Measurements from ENCODE around the gene CRLF1. TPM values are rescaled to one million over a fixed set of nuclear protein-coding genes. Genes with fewer than 3 reads are reported as not detected.

Gene CRLF1
- total RNA-seq, 1 donor from 2014 or later, result 20.0 TPM

- DNase-seq, result no peak
Measured at GRCh38 chr19:18559685-18560084, 46.9 kb downstream of the CRLF1 start.

DNA sequence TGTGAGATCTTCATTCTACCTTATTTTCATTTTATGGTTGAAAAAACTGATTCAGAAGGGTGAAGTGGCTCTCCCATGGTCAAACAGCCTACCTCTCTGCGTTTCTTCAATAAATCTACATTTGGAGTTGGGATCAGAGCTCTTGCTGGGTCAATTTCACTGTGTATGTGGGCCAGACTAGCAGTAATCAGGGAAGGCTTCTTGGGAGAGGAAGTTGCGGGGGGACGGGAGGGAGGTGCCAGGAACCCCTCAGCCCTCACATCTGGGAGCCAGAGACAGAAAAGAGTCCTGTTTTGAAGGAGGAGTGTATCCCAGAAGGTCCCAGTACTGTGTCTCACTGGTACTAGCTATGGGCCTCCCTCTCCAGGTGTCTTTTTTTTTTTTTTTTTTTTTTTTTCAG is 48.0 kb downstream of the CRLF1 start:
- intact Hi-C loops (cut with micrococcal nuclease), result no loop called here

More at GRCh38 chr19:18559685-18560084, 46.9 kb downstream of the CRLF1 start:
- peaks cover 26% of the 10 kb centered on the region for H3K36me3 ChIP-seq
- peaks cover 38% of the 10 kb centered on the region for H3K4me1 ChIP-seq
- TF ChIP-seq, protein P1, sequence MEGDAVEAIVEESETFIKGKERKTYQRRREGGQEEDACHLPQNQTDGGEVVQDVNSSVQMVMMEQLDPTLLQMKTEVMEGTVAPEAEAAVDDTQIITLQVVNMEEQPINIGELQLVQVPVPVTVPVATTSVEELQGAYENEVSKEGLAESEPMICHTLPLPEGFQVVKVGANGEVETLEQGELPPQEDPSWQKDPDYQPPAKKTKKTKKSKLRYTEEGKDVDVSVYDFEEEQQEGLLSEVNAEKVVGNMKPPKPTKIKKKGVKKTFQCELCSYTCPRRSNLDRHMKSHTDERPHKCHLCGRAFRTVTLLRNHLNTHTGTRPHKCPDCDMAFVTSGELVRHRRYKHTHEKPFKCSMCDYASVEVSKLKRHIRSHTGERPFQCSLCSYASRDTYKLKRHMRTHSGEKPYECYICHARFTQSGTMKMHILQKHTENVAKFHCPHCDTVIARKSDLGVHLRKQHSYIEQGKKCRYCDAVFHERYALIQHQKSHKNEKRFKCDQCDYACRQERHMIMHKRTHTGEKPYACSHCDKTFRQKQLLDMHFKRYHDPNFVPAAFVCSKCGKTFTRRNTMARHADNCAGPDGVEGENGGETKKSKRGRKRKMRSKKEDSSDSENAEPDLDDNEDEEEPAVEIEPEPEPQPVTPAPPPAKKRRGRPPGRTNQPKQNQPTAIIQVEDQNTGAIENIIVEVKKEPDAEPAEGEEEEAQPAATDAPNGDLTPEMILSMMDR (IDR thresholded peaks at IDR 0.05; ENCODE audit: borderline replicate concordance), result no peak
- intact Hi-C loops (cut with micrococcal nuclease), result no loop called here
- H3K27ac ChIP-seq (replicated peaks), result no peak overlapping the region
- H3K27me3 ChIP-seq (ENCODE audit: low read depth), result no peaks in the 10 kb centered on the region
- H3K4me3 ChIP-seq, result no peak overlapping the region
- H3K9me3 ChIP-seq (replicated peaks), result no peaks in the 10 kb centered on the region

DNA sequence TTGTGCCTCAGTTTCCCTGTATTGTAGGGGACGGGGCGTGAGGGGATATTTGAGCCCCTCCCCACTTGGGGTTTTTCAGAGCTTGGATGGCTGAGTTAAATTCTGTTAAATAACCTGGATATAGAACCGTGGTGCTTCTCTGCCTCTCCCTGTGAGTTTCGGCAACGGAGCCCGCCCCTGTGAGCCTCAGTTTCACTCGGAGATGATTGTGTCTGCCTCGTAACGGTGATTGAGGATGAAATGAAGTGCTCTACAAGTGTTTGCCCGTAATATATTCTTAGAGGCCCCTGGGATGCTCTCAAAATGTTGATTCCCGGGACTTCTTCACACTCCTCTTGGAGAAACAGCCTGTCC is 48.4 kb downstream of the CRLF1 start:
- Histone ChIP-seq H3K4me1 (peaks cover 38% of the 10 kb centered on the region), H3K4me3 (peak overlapping the region; percentile 96), H3K36me3 (peaks cover 11% of the 10 kb centered on the region), H3K27ac (replicated peaks) (peak overlapping the region; percentile 96), H3K27me3 (ENCODE audit: low read depth) (no peaks in the 10 kb centered on the region), H3K9me3 (replicated peaks) (no peaks in the 10 kb centered on the region)
- intact Hi-C loops (cut with micrococcal nuclease), result no loop called here
- TF ChIP-seq, protein P1 (IDR thresholded peaks at IDR 0.05; ENCODE audit: borderline replicate concordance), result no peak
- DNase-seq, result no peak

More for the DNA sequence above, 48.0 kb downstream of the CRLF1 start:
- Histone ChIP-seq H3K4me3 (peak overlapping the region; percentile 96), H3K36me3 (peaks cover 16% of the 10 kb centered on the region), H3K27me3 (ENCODE audit: low read depth) (no peaks in the 10 kb centered on the region), H3K27ac (replicated peaks) (peak overlapping the region; percentile 96), H3K4me1 (peaks cover 38% of the 10 kb centered on the region), H3K9me3 (replicated peaks) (no peaks in the 10 kb centered on the region)
- TF ChIP-seq, protein P1 (IDR thresholded peaks at IDR 0.05; ENCODE audit: borderline replicate concordance), result no peak
- no peak for DNase-seq

- intact Hi-C loops (cut with micrococcal nuclease), result no loop called here
- H3K27ac ChIP-seq (replicated peaks), result peak within 1 kb of the TSS; percentile 96
- peak; percentile 99 for DNase-seq
- no peaks in the 10 kb centered on the region for H3K27me3 ChIP-seq (ENCODE audit: low read depth)
- H3K4me3 ChIP-seq, result peak within 1 kb of the TSS; percentile 96
- TF ChIP-seq, protein P1 (IDR thresholded peaks at IDR 0.05; ENCODE audit: borderline replicate concordance), result no peak
- peaks cover 6% of the 10 kb centered on the region for H3K36me3 ChIP-seq
- H3K9me3 ChIP-seq (replicated peaks), result no peaks in the 10 kb centered on the region
- H3K4me1 ChIP-seq, result peaks cover 36% of the 10 kb centered on the region
Measured at GRCh38 chr19:18557411-18558201, 49.0 kb downstream of the CRLF1 start, which contains the start of gene KXD1. KXD1 (plus strand) TSS chr19:18557870; CDS start chr19:18562057, 4,187 bp downstream.

DNA sequence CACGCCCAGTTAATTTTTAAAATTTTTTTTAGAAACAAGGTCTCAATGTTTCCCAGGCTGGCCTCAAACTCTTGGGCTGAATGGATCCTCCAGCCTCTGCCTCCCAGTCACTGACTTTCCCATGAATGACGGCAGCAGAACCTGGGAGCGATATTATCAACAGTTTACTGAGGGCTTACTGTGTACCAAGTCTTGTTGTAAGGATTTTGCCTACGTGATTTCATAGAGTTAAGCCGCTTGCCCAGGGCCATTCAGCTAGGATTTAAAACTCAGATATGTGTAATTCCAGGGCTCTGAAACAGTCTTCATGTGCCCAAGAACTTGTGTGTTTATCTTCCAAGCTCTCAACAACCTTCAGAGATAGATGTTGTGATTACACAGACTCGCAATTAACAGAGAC is 55.0 kb downstream of the CRLF1 start:
- no peak overlapping the region for H3K27ac ChIP-seq (replicated peaks)
- H3K27me3 ChIP-seq (ENCODE audit: low read depth), result no peaks in the 10 kb centered on the region
- no peaks in the 10 kb centered on the region for H3K9me3 ChIP-seq (replicated peaks)
- intact Hi-C loops (cut with micrococcal nuclease), result no loop called here
- H3K4me3 ChIP-seq, result no peak overlapping the region
- no peaks in the 10 kb centered on the region for H3K4me1 ChIP-seq
- no peaks in the 10 kb centered on the region for H3K36me3 ChIP-seq
- no peak for DNase-seq
- TF ChIP-seq, protein P1 (IDR thresholded peaks at IDR 0.05; ENCODE audit: borderline replicate concordance), result no peak
